ENCODE measurements around the gene LRRC45.
"Not testable (repeated sequence)": the region's sequence is repeated elsewhere in the genome, so short reads cannot be mapped to it uniquely, and the experiment has no call there.

LRRC45 gene

GRCh38 chr17:82034371-82035011, 11.4 kb downstream of the LRRC45 start:
- no peak for DNase-seq (ENCODE audit: low read depth in 2 of 2)

- no peak for DNase-seq (ENCODE audit: low read depth in 2 of 2)
Measured at GRCh38 chr17:82035488-82035887, 12.4 kb downstream of the LRRC45 start.

- DNase-seq (ENCODE audit: low read depth in 2 of 2) = no peak
Measured at GRCh38 chr17:82035956-82036633, 13.0 kb downstream of the LRRC45 start.

GRCh38 chr17:82036634-82037091, 13.6 kb downstream of the LRRC45 start:
- DNase-seq (ENCODE audit: low read depth in 2 of 2) = no peak

GRCh38 chr17:82037092-82037888, 14.2 kb downstream of the LRRC45 start, which contains the start of gene DCXR:
Gene DCXR, minus strand, starts transcription at chr17:82037697. Its CDS starts 15 bp downstream, at chr17:82037682.
- peak; percentile 87 to 91 for DNase-seq (ENCODE audit: low read depth in 2 of 2)

GRCh38 chr17:82037889-82038195, 14.7 kb downstream of the LRRC45 start:
- no peak for DNase-seq (ENCODE audit: low read depth in 2 of 2)

GRCh38 chr17:82038796-82039409, 15.8 kb downstream of the LRRC45 start:
- not testable (repeated sequence) for DNase-seq (ENCODE audit: low read depth in 2 of 2)

- DNase-seq (ENCODE audit: low read depth in 2 of 2) = no peak
Measured at GRCh38 chr17:82039695-82040299, 16.7 kb downstream of the LRRC45 start.

- DNase-seq (ENCODE audit: low read depth in 2 of 2) = no peak
Measured at GRCh38 chr17:82041144-82041814, 18.2 kb downstream of the LRRC45 start.

GRCh38 chr17:82042649-82043048, 19.5 kb downstream of the LRRC45 start:
- DNase-seq (ENCODE audit: low read depth in 2 of 2) = no peak

GRCh38 chr17:82043507-82043906, 20.4 kb downstream of the LRRC45 start:
- DNase-seq (ENCODE audit: low read depth in 2 of 2) = no peak

- DNase-seq (ENCODE audit: low read depth in 2 of 2) = no peak
Measured at GRCh38 chr17:82045936-82046484, 22.9 kb downstream of the LRRC45 start.

GRCh38 chr17:82046903-82047302, 23.8 kb downstream of the LRRC45 start:
- no peak for DNase-seq (ENCODE audit: low read depth in 2 of 2)

- DNase-seq (ENCODE audit: low read depth in 2 of 2) = no peak
Measured at GRCh38 chr17:82047379-82047778, 24.3 kb downstream of the LRRC45 start.

- no peak for DNase-seq (ENCODE audit: low read depth in 2 of 2)
Measured at GRCh38 chr17:82047914-82048570, 24.9 kb downstream of the LRRC45 start.

- no peak for DNase-seq (ENCODE audit: low read depth in 2 of 2)
Measured at GRCh38 chr17:82048571-82048971, 25.5 kb downstream of the LRRC45 start.

GRCh38 chr17:82049106-82049505, 26.0 kb downstream of the LRRC45 start:
- DNase-seq (ENCODE audit: low read depth in 2 of 2) = no peak

- no peak for DNase-seq (ENCODE audit: low read depth in 2 of 2)
Measured at GRCh38 chr17:82049521-82049971, 26.4 kb downstream of the LRRC45 start.

GRCh38 chr17:82050152-82050760, 27.2 kb downstream of the LRRC45 start:
- no peak for DNase-seq (ENCODE audit: low read depth in 2 of 2)

Measured in stimulated activated CD8-positive, alpha-beta memory T cell treated with anti-CD3 and anti-CD28 coated beads, Interleukin-2, amount 100 ng/mL, for 1 hour (primary cell).